ENCODE measurements around the gene ATG7.
"Not testable (repeated sequence)": the region's sequence is repeated elsewhere in the genome, so short reads cannot be mapped to it uniquely, and the experiment has no call there.

The ATG7 gene

GRCh38 chr3:11385891-11386290 is 113.7 kb downstream of the ATG7 start:
- no peak for DNase-seq (ENCODE audit: low read depth in 2 of 2)

DNA sequence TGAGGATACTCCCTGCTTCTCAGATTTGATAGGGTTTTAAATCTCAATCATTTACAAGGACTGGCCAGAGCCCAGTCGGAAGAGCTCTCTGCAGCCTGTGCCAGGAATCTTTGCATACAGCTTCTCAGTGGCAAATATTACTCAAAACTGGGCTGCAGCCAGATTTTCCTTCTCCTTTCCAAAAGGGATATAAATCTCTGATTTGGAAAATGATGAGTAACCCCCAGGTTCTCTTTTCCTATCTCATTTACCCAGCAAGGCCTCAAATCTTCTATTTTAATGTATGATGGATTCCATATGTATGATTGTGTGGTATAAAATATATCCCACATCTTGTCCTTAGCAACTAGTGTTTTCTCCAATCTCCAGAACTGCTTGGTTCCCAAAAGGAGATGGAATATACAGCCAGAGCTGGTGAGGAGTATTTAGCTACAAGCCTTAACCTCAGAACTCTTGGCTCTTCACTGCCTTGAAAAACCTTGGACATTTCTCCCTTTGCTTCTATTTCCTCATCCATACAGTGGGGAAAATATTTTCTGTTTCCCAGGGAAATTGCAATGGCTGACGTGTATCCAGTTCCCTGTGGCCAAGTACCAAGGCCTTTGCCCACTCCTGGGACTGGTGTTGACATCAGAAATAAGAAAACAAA is 114.4 kb downstream of the ATG7 start:
- peak; percentile 81 to 86 for DNase-seq (ENCODE audit: low read depth in 2 of 2)

DNA sequence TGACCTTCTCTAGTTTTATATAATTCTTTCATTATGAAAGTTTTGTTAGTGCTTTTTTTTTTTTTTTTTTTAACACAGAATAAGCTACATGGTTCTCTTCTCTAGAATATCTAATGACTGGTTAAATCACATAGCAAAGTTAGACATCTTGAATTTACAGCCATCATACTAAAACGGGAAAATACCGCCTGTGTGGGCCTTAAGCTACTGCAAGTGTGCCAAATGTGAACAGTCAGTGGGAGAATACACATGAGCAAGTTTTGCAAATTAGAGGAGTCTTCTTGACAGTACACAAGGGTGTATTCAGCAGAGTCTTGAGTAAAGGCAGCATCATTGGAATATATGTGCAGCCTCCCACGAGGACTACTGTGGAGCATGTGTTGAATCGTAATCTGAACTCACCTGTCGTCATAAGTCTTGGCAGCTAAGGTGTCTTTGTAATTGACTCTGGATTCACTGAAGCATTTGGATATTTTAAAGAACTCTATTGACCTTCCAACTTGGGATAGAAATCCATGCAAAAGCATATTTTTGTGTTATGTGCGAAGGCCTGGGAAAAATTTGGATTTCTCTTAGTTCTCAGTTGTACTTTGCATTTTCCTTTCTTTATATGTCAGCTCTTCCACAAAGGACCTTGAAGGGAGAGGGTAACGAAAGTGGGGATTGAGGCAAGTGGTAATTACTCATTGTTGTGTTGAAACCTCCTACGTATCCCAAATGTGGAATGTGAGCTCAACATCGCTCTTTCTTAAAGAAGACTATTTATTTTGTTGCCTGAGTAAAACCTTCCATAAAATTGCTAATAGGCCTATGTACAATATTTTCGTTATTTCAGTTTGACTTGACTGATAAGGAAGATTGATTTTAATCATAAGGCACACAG is 117.4 kb downstream of the ATG7 start:
- DNase-seq (ENCODE audit: low read depth in 2 of 2) = no peak

DNA sequence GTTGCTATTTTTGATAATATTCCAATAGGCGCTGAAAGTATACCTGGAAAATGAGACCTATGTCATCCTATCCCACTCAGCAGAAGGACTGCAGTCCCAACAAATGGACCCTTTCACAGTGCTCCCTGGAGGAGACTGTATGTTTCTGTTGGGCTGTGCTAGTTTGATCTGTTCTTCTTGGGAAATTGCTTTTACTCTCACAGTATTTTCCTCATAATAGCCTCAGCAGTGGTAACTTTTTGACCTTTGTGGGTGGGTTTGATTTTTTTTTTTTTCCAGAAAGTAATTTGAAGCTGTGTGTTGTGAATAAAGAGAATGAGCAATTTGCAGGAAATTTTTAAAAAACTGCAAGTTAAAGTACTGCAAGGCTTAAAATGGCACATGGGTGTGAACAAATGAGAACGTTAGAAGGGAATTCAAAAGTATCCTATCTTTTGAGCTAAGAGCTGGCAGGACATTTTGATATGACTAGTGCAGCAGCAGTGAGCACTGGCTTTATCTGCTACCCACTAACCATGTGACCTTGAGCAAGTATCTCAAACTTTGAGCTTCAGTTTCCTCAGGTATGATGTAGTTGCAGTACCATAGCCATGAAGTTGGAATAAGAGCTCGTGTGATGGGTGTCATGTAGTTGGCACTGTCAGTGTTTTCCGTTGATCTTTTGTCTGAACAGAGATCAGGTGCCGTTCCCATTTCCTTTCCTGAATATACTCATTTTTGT is 118.4 kb downstream of the ATG7 start:
- DNase-seq (ENCODE audit: low read depth in 2 of 2) = no peak

DNA sequence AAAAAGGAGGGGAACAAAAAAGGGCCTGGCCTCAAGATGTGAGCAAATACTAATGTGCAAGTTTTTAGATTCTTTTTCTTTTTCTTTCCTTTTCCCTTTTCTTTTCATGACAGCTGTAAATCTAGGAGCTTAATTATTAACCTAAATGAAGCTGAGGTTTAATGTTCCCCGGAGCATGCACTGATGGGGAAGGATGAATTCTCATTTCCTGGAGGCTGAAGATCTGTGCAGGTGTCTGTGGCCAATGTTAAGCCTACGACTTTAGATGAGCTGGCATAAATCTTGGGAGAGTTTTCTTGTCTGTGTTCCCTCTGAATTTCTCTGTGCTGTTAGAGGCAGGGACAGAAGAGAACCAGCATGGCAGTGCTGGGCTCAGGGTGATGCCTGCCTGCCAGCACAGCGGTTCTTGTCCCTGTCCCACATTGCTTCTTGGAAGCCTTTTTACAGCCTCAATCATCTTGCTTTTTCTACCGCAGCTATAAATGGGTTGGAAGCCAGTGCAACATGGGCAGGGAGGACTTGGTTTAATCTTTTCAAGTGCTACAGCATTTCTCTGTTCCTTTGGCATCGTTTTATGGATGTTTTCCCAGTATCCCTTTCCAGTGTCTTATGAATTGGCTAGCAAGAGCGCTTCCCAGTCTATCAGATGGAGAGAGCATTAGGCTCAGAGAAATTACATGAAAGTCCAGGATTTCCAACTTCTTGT is 119.1 kb downstream of the ATG7 start:
- no peak for DNase-seq (ENCODE audit: low read depth in 2 of 2)

DNA sequence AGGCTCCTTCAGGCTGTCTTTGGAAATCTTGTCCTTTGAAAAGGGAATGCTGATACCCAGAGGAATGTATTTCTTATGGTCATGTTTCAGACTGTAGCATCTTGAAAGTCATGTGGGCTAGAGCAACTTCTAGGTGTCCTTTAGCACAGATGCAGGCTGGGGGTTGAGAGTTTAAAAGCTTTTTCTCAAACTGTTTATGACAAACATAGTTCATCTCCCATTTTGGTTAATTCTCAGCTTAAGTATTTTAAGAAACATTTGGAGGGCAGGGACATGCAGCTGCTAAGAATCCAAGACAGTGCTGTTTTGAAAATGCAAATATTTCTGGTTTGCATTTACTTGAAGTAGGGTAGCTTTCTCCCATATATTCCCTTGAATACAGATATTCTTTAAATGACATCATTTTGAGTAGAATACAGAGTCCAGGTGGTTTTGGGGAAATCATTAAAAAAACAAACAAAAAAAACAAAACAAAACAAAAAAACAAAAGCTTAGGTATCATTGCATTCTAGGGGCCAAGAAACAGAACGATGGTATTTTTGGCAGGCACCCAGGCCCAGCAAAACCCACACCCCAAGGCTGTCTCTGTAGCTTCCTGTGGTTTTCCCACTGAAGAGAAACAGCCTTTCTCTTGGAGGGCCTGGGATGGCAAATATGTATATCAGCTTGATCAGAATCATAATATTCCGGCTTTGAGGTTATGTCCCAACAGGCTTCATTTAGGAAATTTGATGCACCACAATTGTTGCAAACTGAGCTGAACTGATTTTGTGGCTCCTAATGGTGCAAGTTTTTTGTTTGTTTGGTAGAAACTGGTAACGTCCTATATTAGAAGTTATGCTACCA is 120.0 kb downstream of the ATG7 start:
- DNase-seq (ENCODE audit: low read depth in 2 of 2) = peak; percentile 72 to 75

- DNase-seq (ENCODE audit: low read depth in 2 of 2) = no peak
Measured at GRCh38 chr3:11392860-11393114, 120.6 kb downstream of the ATG7 start.

DNA sequence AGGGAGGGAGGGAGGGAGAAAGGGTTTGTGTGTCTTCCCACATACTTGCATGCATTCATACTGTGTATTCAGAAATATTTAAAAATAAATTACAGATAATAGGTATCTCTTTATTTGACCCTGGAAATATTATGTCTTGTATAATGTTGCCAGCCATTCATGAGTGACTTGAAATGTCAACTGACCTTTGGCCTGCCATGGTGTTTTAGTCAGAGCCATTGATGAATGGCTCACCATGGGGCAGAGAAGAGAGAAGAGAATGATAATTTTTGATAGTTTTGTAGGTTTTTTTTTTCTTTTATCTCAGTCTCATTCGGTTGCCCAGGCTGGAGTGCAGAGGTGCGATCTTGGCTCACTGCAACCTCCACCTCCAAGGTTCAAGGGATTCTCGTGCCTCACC is 121.2 kb downstream of the ATG7 start:
- DNase-seq (ENCODE audit: low read depth in 2 of 2) = no peak

DNA sequence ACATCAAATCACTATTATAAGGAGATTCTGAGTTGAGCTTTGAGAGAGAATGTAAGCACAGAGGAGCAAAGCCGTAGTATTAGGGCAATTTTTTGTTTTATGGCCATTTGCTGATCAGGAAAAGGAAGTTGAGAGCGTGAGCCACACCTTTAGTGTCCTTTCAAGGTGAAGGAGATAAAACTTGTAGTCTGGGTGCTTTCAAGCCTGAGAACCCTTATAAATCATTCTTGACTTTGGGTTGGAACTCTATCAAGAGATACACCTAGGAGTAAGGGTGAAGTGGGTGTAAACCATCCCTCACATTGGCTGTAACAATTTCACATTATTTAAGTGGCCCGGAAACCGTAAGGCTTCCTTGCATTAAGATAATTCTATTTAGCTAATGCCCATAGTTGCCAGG is 122.2 kb downstream of the ATG7 start:
- no peak for DNase-seq (ENCODE audit: low read depth in 2 of 2)

GRCh38 chr3:11400213-11400612 is 128.0 kb downstream of the ATG7 start:
- DNase-seq (ENCODE audit: low read depth in 2 of 2) = no peak

- no peak for DNase-seq (ENCODE audit: low read depth in 2 of 2)
Measured at GRCh38 chr3:11401434-11401833, 129.2 kb downstream of the ATG7 start.

GRCh38 chr3:11405323-11405722 is 133.1 kb downstream of the ATG7 start:
- no peak for DNase-seq (ENCODE audit: low read depth in 2 of 2)

- DNase-seq (ENCODE audit: low read depth in 2 of 2) = no peak
Measured at GRCh38 chr3:11407644-11408043, 135.4 kb downstream of the ATG7 start.

GRCh38 chr3:11408324-11408859 is 136.2 kb downstream of the ATG7 start:
- not testable (repeated sequence) for DNase-seq (ENCODE audit: low read depth in 2 of 2)

DNA sequence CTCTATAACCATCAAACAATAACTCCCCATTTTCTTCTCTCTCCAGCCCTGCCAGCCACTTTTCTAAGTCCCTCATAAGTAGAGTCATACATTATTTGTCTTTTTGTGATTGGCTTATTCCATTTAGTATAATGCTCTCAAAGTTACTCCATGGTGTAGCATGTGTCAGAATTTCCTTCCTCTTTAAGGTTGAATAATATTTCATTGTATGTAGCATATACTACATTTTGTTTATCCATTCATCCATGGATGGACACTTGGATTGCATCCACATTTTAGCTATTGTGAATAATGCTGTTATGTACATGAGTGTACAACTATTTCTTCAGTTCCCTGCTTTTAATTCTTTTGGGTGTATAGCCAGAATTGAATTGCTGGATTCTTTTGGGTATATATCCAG is 138.4 kb downstream of the ATG7 start:
- no peak for DNase-seq (ENCODE audit: low read depth in 2 of 2)

DNA sequence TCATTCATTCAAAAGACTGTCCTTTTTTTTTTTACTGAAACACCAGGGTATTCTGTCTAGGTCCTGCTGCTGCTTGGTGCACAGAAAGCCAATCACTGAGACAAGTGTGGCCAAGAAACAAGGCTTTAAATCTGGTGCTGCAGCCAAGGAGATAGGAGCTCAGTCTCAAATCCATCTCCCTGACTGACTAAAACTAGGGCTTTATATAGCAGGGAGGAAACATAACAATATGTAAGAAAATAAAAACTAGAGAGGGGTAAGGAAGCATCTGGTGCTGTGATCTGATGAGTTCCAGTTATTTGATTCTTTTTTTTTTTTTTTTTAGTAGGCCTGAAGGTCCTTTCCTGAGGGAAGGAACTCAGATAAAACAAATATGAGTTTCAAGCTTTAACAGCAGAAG is 139.8 kb downstream of the ATG7 start:
- no peak for DNase-seq (ENCODE audit: low read depth in 2 of 2)

DNA sequence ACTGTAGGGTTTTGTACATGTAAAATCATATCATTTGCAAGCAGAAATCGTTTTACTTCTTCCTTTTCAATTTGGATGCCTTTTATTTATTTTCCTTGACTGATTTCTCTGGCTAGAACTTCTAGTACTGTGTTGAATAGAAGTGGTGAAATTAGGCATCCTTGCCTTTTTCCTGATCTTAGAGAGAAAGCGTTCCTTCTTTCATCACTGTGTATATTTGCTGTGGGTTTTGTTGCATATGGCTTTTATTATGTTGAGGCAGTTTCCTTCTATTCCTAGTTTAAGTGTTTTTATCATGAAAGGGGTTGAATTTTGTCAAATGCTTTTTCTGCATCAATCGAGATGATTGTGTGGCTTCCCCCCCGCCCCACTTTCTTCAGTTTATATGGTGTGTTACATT is 140.9 kb downstream of the ATG7 start:
- no peak for DNase-seq (ENCODE audit: low read depth in 2 of 2)

- DNase-seq (ENCODE audit: low read depth in 2 of 2) = no peak
Measured at GRCh38 chr3:11415099-11415498, 142.9 kb downstream of the ATG7 start.

DNA sequence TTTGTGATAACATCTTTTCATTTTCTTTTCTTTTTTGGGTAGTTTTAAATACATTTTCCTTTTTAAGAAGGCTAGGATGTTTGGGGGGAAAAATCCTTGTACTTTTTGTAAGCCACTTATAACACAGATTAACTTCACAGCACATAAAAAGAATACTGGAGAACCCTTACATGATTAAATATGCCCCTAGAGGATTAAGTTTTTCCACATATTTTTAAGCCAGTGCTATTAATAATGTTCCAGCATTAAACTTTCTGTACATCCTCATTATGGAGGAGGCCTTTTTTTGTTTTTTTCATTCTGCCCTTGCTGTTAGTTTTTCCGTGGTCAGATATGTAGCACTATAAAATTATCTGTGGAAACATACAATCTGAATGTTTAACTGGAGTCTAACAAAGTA is 147.9 kb downstream of the ATG7 start:
- DNase-seq (ENCODE audit: low read depth in 2 of 2) = no peak

GRCh38 chr3:11422291-11422690 is 150.1 kb downstream of the ATG7 start:
- no peak for DNase-seq (ENCODE audit: low read depth in 2 of 2)

GRCh38 chr3:11423868-11424267 is 151.7 kb downstream of the ATG7 start:
- DNase-seq (ENCODE audit: low read depth in 2 of 2) = no peak

Measured in fibroblast of skin of left biceps (primary cell).